SH-SY5Y (cell line): ENCODE measurements around the gene SNED1.

Experiments used
- GATA2 ChIP-seq: IDR thresholded peaks from 2 replicates; pipeline ENCODE4 v1.6.1; 2011; ENCODE audit warnings: mild to moderate bottlenecking, low read depth, low read length
- GATA3 ChIP-seq: IDR thresholded peaks from 2 replicates; pipeline ENCODE4 v1.6.1; 2011; ENCODE audit warnings: low read depth, mild to moderate bottlenecking, low read length, moderate library complexity

DNA sequence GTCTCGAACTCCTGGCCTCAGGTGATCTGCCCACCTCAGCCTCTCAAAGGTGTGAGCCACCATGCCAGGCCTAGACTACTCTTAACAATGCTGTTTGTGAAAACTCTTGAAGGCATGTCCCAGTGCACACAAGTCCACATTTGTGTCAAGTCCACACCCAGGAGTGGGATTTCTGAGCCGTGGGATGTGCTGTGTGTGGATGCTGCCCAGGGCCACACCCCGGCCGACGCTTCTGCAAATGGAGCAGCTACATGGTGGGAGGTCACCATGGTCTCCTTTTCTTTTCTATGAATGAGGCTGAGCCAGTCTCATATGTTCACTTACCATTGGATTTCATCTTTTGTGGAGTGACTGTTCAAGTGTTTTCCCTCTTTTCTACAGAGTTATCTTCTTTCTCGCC, 15.8 kb downstream of the SNED1 start:
- no peak for TF ChIP-seq GATA3
- TF ChIP-seq GATA2 = no peak
